Keratinocyte (primary cell): Measurements from ENCODE around the gene LRRC41.

Experiments used
- EZH2 ChIP-seq: IDR thresholded peaks from one replicate; pipeline ENCODE4 v1.6.1; 2012; ENCODE audit warnings: inconsistent platforms, mild to moderate bottlenecking, low read length, moderate library complexity
- TF ChIP-seq, protein P1 (sequence below), 3 experiments: IDR thresholded peaks in 1 of 3; conservative IDR thresholded peaks in 1 of 3; optimal IDR thresholded peaks in 1 of 3; 2 replicates in 2 of 3; 3 replicates in 1 of 3; pipeline versions ENCODE3 to v1.5.1; 2011; ENCODE audit warnings: low read length in 3 of 3, mild to moderate bottlenecking in 3 of 3, moderate library complexity in 2 of 3, control low read depth in 1 of 3, inconsistent platforms in 1 of 3; ENCODE audit not compliant: insufficient read depth in 2 of 3; ENCODE audit errors: extremely low read depth in 1 of 3

DNA sequence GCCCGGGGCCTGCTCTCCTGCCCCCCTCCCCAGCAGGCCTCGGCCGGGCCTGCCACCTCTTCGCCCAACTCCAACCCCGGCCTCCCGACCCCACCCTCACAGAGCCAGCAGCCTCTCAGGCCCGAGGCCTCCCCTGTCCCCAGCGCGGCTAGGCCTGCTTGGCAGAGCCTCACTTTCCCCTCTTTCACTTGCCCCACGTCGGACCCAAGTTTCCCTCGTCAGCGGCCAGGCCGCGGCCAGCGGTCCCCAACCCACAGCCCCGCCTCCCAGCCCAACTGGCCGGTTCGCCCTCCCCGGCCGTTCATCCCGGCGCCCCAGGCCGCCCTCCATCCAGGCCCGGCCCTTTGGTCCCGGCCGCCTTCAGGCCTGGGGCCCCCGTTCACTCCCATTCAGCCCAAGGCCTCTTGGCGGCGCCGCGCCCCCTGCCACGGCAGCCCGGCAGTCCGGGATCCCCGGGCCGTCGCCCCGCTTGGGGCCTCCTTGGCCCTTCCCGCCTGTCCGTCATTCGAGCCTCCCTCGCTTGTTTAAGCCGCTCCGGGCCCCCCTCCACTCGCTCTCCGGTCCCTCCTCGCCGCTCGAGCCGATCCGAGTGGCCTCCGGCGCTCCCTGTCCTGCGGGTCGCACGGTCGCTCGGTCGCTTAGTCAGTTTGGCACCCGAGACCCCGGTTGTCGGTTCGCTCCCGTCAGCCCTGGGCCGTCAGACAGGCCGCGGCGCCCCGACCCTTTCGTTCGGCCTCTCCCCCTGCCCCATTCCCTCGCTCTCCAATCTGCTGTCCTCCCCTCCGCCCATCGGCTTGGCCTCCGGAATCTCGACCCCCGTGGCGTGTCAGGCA lies 1.4 kb downstream of the LRRC41 start:
- TF ChIP-seq, protein P1, sequence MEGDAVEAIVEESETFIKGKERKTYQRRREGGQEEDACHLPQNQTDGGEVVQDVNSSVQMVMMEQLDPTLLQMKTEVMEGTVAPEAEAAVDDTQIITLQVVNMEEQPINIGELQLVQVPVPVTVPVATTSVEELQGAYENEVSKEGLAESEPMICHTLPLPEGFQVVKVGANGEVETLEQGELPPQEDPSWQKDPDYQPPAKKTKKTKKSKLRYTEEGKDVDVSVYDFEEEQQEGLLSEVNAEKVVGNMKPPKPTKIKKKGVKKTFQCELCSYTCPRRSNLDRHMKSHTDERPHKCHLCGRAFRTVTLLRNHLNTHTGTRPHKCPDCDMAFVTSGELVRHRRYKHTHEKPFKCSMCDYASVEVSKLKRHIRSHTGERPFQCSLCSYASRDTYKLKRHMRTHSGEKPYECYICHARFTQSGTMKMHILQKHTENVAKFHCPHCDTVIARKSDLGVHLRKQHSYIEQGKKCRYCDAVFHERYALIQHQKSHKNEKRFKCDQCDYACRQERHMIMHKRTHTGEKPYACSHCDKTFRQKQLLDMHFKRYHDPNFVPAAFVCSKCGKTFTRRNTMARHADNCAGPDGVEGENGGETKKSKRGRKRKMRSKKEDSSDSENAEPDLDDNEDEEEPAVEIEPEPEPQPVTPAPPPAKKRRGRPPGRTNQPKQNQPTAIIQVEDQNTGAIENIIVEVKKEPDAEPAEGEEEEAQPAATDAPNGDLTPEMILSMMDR (optimal IDR thresholded peaks at IDR 0.05 in 1 of 3, IDR thresholded peaks at IDR 0.05 in 1 of 3, conservative IDR thresholded peaks at IDR 0.05 in 1 of 3; ENCODE audit: extremely low read depth in 1 of 3, insufficient read depth in 2 of 3, low read length in 3 of 3), result peak in 1 of 3 experiments; percentile 27
- TF ChIP-seq EZH2, result no peak
